Uterus (tissue), 2 donors: ENCODE measurements around the gene COX6B1.

Source experiments
- POLR2A ChIP-seq, 2 donors: fragments of 450-650 bp; IDR thresholded peaks; one replicate each; pipeline ENCODE4 v1.6.1; 2016; ENCODE audit warnings: antibody characterized with exemption in 2 of 2, mild to moderate bottlenecking in 1 of 2, moderate library complexity in 1 of 2
- TF ChIP-seq, protein P1 (sequence below), 4 experiments: fragments of 200-600 bp in 2 of 4; fragments of 450-650 bp in 2 of 4; sonication (generic) in 2 of 4; IDR thresholded peaks; one replicate each; pipeline ENCODE4 v1.5.1; 2016 to 2019; ENCODE audit warnings: antibody characterized with exemption in 4 of 4, mild to moderate bottlenecking in 2 of 4, moderate library complexity in 1 of 4

DNA sequence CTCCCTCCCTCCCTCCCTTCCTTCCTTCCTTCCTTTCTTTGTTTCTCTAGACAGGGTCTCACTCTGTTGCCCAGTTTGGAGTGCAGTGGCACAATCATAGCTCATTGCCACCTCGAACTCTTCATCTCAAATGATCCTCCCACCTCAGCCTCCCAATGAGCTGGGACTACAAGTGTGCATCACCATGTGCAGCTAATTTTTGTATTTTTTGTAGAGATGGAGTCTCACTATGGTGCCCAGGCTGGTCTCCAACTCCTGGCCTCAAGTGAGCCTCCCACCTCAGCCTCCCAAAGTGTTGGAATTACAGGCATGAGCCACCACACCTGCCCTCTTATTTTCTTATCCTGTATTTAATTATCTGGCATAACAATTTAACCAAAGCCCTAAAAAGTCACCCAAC is 22.6 kb downstream of the COX6B1 start:
- TF ChIP-seq, protein P1, sequence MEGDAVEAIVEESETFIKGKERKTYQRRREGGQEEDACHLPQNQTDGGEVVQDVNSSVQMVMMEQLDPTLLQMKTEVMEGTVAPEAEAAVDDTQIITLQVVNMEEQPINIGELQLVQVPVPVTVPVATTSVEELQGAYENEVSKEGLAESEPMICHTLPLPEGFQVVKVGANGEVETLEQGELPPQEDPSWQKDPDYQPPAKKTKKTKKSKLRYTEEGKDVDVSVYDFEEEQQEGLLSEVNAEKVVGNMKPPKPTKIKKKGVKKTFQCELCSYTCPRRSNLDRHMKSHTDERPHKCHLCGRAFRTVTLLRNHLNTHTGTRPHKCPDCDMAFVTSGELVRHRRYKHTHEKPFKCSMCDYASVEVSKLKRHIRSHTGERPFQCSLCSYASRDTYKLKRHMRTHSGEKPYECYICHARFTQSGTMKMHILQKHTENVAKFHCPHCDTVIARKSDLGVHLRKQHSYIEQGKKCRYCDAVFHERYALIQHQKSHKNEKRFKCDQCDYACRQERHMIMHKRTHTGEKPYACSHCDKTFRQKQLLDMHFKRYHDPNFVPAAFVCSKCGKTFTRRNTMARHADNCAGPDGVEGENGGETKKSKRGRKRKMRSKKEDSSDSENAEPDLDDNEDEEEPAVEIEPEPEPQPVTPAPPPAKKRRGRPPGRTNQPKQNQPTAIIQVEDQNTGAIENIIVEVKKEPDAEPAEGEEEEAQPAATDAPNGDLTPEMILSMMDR (IDR thresholded peaks at IDR 0.05): no peak
- TF ChIP-seq POLR2A (IDR thresholded peaks at IDR 0.05): no peak
